ENCODE measurements around the gene FOXP1.

FOXP1 gene

DNA sequence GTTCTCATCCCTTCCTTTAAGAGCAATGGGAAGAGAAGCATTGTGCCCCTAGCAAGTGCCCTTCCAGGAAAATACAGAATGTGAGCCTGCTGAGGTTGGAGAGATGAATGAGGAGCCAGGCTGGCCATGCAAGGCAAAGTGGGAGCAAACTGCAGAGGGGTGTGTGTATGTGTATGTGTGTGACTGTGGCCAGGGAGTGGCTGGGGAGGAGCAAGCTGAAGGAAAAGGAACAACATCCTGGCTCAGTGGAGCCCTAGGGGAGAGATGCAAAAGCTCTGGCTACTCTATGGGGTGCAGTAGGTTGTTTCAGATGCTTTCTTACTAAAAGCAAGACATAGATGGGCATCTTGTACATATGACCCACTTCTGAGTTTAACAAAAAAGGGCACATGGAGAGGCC lies 20.6 kb downstream of the FOXP1 start:
- Mint-ChIP-seq H3K9me3 (ENCODE audit: low read depth) (no peaks in the 10 kb centered on the region), H3K27me3 (no peaks in the 10 kb centered on the region), H3K4me1 (ENCODE audit: low read depth) (peaks cover 4% of the 10 kb centered on the region), H3K36me3 (peaks cover 22% of the 10 kb centered on the region), H3K4me3 (no peak overlapping the region), H3K27ac (no peak overlapping the region)

DNA sequence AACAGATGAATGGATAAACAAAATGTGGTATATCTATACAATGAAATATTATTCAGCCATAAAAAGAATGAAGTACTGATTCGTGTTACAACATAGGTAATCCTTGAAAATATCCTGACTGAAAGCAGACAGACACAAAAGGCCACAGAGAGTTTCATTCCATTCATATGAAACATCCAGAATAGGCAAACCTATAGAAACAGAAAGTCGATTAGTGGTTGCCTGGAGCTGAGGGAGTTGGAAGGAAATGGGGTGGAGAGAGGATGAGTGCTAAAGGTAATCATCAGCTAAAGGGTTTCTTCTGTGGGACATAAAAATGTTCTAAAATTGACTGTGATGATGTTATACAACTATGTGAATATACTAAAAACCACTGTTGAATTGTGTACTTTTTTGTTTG lies 22.9 kb downstream of the FOXP1 start:
- Mint-ChIP-seq H3K9me3 (ENCODE audit: low read depth) (no peaks in the 10 kb centered on the region), H3K27me3 (no peaks in the 10 kb centered on the region), H3K4me1 (ENCODE audit: low read depth) (peaks cover 4% of the 10 kb centered on the region), H3K36me3 (peaks cover 21% of the 10 kb centered on the region), H3K27ac (no peak overlapping the region), H3K4me3 (no peak overlapping the region)

DNA sequence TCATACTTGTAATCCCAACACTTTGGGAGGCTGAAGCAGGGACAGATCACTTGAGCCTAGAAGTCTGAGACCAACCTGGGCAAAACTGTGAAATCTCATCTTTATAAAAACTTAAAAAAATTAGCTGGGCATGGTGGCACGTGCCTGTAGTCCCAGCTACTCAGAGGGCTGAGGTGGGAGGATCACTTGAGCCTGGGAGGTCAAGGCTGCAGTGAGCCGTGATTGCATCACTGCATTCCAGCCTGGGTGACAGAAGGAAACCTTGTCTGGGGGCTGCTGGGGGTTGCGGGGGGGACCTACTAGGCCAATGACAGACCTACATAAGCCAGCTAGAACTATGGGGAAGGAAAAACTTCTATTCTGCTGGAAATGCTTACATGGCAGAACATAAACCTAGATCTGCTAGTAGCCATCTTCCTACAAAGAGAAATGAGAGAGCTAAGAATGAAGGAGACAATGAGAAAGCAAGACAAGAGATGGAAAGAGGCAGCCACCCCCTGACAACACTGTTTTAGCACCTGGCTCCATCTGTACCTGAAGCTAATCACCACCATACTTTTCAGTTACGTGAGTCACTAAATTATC lies 23.9 kb downstream of the FOXP1 start:
- Mint-ChIP-seq H3K9me3 (ENCODE audit: low read depth) (no peaks in the 10 kb centered on the region), H3K36me3 (peaks cover 18% of the 10 kb centered on the region), H3K27ac (no peak overlapping the region), H3K4me3 (no peak overlapping the region), H3K4me1 (ENCODE audit: low read depth) (peaks cover 4% of the 10 kb centered on the region), H3K27me3 (no peaks in the 10 kb centered on the region)

DNA sequence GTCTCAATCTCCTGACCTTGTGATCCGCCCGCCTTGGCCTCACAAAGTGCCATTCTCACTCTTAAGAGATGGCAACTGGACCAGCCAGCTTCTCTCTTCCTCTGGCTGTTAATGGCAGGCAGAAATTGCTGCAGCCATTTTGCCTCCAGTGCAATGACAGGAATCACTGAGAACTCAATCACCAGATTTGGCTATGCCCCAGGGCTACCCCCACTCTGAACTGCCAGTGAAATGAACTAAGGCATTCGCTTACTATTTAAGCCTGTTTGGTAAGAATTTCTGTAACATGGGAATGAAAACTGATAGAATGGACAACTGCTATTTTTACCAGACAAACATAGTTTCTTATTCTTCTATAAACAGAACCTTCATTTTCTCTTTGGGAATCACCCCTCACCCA lies 24.5 kb downstream of the FOXP1 start:
- Mint-ChIP-seq H3K4me3 (no peak overlapping the region), H3K36me3 (peaks cover 16% of the 10 kb centered on the region), H3K9me3 (ENCODE audit: low read depth) (no peaks in the 10 kb centered on the region), H3K27me3 (no peaks in the 10 kb centered on the region), H3K4me1 (ENCODE audit: low read depth) (peaks cover 2% of the 10 kb centered on the region), H3K27ac (no peak overlapping the region)

DNA sequence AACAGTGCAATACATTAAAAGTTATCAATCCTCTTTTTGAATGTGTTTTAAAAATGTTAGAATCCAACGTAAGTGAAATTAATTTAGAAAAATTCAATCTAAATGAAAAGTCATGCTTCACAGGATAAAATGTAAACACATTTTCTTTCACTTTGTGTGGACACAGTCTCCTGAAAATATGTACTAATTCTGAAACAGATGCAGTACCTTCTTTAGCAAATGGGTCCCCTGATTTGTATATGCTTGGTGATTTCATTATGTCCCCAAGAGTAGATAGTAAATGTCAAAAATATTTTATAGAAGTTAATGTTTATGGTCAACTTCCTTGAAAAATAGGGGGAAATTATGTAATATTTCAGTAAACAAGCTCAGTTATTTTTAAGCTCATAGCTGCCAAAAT lies 28.9 kb downstream of the FOXP1 start:
- no peaks in the 10 kb centered on the region for H3K27me3 Mint-ChIP-seq
- H3K4me3 Mint-ChIP-seq = no peak overlapping the region
- no peaks in the 10 kb centered on the region for H3K9me3 Mint-ChIP-seq (ENCODE audit: low read depth)
- H3K27ac Mint-ChIP-seq = no peak overlapping the region
- H3K4me1 Mint-ChIP-seq (ENCODE audit: low read depth) = peaks cover 2% of the 10 kb centered on the region
- H3K36me3 Mint-ChIP-seq = peaks cover 5% of the 10 kb centered on the region

DNA sequence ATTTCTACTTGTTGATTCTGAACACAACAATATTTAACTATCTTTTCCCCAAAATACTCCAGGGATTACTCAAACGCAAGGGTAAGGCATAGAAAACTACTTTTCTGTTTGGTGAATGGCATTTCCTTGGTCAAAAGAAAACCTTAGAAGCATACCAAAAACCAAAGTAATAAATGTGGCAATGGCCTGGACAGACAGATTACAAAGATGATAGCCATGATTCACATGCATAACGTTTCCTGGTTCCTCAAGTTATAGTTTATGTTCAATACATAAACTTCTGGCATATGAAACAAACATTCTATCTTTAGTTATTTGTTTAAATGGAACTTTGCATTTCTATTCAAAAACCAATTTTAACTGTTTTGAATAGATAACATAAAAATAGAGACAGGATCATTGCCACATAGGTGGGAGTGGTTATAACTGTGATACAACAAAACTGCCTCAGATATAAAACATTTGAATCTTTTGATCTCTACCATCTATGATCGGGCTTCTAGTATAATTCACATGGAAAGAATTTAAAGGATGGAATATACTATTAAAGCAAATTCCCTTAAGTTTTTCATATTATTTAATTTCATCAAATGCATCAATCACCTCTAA lies 32.1 kb downstream of the FOXP1 start:
- Mint-ChIP-seq H3K4me3 (no peak overlapping the region), H3K27me3 (no peaks in the 10 kb centered on the region), H3K27ac (no peak overlapping the region), H3K9me3 (ENCODE audit: low read depth) (no peaks in the 10 kb centered on the region), H3K4me1 (ENCODE audit: low read depth) (no peaks in the 10 kb centered on the region), H3K36me3 (no peaks in the 10 kb centered on the region)

DNA sequence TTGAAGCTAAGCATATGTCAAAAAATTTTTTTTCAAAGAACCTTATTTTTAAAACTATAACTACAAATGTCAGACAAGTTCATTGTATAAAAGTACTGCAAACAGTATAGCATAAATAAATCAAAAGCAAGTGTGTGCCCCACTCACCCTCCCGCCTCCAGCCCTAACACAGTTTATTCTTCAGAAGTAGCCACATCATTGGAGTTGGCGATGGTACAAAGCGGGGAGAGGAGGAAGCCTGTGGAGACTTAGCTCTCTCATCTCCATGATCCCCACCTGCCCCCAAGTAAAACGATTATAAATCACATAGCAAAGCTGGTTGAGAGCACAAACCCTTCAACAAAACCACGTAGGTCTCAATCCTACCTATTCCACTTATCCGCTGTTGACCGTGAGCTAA lies 33.6 kb downstream of the FOXP1 start:
- no peak overlapping the region for H3K27ac Mint-ChIP-seq
- H3K4me1 Mint-ChIP-seq (ENCODE audit: low read depth) = no peaks in the 10 kb centered on the region
- no peaks in the 10 kb centered on the region for H3K36me3 Mint-ChIP-seq
- H3K4me3 Mint-ChIP-seq = no peak overlapping the region
- H3K27me3 Mint-ChIP-seq = no peaks in the 10 kb centered on the region
- H3K9me3 Mint-ChIP-seq (ENCODE audit: low read depth) = no peaks in the 10 kb centered on the region

DNA sequence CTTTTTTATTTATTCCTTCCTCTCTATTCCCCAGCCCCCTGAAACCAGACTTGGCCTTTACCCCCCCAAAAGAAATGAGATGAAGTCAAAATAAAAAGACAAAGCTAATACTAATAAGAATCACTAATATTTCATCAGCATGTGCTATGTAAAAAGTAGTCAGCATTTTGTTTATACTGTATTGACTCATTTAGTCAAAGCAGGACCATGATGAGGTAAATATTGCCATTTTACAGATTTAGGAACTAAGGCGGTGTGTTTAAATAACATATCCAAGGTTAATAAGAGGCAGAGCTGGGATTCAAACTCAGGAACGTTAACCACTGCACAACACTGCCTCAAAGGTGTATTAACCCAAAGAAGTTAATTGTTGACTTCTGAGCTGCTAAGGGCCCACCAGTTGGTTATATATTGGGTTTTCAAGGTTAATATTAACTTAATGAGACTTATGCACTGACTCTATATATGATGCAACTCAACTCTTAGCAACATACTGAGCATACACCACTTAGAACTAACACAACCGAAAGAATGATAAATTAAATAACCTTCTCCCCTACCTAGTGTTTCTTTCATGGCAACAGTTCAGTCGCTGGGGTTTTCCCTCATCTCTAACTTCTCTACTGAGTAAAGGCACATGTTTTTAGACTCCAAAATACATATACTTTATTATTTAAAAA lies 34.7 kb downstream of the FOXP1 start:
- H3K4me1 Mint-ChIP-seq (ENCODE audit: low read depth) = no peaks in the 10 kb centered on the region
- H3K4me3 Mint-ChIP-seq = no peak overlapping the region
- peaks cover 5% of the 10 kb centered on the region for H3K36me3 Mint-ChIP-seq
- H3K27me3 Mint-ChIP-seq = no peaks in the 10 kb centered on the region
- no peak overlapping the region for H3K27ac Mint-ChIP-seq
- no peaks in the 10 kb centered on the region for H3K9me3 Mint-ChIP-seq (ENCODE audit: low read depth)

DNA sequence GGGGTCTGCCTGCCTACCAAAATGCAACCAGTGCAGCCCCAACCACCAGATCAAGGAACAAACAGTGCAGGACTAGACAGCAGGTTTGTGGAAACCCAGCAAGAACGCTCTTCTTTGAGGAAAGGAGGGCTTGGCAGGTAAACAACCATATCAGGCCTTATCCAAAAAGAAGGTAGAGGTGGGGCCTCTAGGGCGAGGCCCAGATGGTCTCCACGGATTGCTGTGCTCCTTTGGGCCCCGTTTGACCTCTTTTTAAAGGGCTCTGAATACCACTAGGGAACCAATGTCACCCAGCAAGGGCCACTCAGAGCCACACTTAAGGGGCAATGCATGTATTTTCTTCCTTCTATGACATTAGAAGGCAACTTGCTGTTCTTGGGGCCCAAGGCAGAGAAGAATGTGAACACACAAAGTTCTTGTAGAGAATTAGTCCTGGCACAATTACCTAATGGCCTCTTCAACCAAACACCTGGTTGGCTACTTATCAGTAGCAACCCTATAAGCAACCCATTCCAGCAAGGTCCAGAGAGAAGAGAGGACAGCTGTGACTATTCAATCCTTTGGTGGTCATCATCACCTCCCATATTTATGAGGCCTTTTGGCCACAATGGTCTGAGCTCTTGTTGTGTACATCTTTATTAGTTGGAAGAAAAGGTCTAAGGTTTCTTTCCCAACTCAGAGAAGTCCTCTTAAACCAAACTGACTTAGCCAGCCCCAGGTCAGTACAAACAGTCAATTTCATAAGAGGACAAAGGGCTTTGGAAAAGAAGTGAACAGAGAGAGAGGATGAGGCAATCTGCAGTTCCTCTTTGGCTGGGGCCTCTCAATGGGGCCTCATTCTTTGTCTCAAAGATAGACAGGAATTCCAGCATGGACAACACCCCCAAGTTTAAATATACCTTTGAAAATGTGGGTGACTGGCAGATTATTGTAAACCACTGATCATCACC lies 36.0 kb downstream of the FOXP1 start:
- no peak overlapping the region for H3K4me3 Mint-ChIP-seq
- H3K9me3 Mint-ChIP-seq (ENCODE audit: low read depth) = no peaks in the 10 kb centered on the region
- no peak overlapping the region for H3K27ac Mint-ChIP-seq
- no peaks in the 10 kb centered on the region for H3K27me3 Mint-ChIP-seq
- H3K4me1 Mint-ChIP-seq (ENCODE audit: low read depth) = peaks cover 3% of the 10 kb centered on the region
- H3K36me3 Mint-ChIP-seq = peaks cover 5% of the 10 kb centered on the region

DNA sequence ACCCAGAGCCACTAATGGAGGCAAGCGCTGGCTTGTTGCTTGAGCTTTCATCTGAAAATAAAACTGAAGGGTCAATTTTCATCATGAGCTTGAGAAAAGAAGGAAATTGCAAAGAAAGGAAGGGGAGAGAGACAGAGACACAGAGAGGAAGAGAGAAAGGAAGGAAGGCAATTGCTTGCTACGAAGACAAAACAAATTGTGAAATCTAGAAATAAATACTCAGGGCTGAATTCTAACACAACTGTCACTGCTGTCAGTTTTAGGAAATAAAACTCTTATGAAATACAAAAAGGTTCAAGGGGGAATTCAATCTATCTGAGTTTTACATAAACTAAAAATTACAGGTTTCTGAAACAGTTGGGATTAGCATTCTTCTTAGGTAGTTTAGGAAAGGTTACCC lies 36.7 kb downstream of the FOXP1 start:
- Mint-ChIP-seq H3K36me3 (peaks cover 5% of the 10 kb centered on the region), H3K4me3 (no peak overlapping the region), H3K4me1 (ENCODE audit: low read depth) (peaks cover 7% of the 10 kb centered on the region), H3K9me3 (ENCODE audit: low read depth) (no peaks in the 10 kb centered on the region), H3K27ac (no peak overlapping the region), H3K27me3 (no peaks in the 10 kb centered on the region)

DNA sequence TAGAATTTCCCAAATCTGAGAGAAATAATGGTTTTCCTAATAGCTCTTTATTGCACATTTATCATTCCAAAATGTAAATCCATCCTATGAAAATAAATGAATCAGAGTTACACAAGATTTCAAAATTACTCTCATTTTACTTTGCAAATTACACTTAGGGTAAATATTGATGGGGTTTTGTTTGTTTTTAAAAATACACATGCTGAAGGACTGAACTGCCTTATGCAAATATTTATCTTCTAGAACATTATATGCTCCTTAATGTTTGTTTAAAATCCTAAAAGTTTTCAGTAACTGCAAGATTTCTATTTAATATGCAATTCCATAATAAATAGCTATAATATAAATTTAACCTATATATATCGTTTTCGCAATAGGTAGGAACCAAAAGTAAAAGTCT lies 38.2 kb downstream of the FOXP1 start:
- no peaks in the 10 kb centered on the region for H3K27me3 Mint-ChIP-seq
- no peak overlapping the region for H3K4me3 Mint-ChIP-seq
- no peaks in the 10 kb centered on the region for H3K9me3 Mint-ChIP-seq (ENCODE audit: low read depth)
- no peak overlapping the region for H3K27ac Mint-ChIP-seq
- peaks cover 7% of the 10 kb centered on the region for H3K36me3 Mint-ChIP-seq
- peaks cover 10% of the 10 kb centered on the region for H3K4me1 Mint-ChIP-seq (ENCODE audit: low read depth)

DNA sequence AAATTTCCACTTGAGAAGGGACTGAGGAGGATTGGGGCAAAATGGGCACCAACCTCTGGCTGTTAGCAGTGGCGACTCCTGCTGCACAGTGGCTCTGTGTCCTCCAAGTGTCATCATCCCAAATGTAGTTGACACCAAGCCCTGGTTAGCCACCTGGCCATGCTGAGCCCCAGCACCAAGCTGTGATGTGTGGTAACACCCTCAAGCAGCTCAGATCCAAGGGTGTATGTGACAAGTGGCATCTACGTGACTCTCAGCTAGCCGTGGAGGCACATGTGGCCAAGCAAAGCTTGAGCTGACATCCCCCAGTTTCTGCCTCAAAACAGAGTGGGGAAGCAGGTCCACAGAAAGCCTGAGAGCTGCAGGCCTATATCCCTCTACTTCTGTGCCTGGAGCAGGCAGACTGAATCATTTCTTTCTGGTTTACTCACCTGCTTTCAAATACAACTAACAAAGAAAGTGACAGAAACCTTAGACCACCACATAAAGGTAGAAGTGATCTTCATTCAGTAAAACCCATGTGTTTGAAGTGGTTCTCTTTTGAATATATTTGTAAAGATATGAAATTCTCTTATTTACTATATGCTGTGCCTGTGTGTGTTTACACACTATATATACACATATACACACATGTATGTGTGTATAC lies 40.0 kb downstream of the FOXP1 start:
- H3K4me1 Mint-ChIP-seq (ENCODE audit: low read depth) = peaks cover 10% of the 10 kb centered on the region
- H3K9me3 Mint-ChIP-seq (ENCODE audit: low read depth) = no peaks in the 10 kb centered on the region
- H3K27me3 Mint-ChIP-seq = no peaks in the 10 kb centered on the region
- peaks cover 10% of the 10 kb centered on the region for H3K36me3 Mint-ChIP-seq
- H3K4me3 Mint-ChIP-seq = no peak overlapping the region
- no peak overlapping the region for H3K27ac Mint-ChIP-seq

DNA sequence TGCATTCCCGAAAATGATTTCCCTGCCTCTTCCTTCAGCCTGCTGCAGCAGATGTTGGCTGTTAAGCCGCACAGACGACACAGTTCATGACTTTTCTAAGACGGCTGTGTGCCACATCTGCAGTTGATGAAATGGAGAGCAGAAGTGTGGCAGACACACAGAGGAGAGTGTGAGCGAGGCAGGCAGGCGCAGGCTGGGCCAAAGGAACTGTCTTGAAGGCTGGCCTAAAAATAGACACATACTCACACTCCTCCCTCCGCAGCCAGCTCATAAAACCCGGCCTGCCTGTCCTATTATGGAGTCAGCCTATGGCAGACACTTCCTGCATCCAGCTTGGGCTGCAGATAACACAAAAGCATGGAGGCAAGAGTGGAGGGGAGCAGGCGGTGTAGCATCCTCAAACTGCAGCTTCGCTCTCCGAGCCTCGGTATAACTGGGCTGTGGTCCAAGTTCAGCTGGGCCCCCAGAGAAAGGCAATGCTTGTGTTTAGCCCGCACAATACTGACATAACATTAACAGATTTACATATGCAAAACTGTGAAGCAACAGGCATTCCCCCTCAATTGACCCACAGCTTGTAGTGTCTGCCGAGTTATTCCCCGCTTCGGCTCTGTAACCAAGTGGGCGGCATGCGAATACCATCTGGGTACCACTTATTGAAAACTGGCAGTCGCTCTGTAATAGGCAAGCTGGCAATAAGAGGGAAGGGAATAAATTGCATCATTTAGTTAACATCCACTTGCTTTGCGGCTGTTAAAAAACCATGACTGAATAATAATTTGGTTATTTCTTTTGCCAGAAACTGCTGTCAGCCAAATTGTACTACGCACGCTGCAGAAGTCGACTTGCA lies 40.8 kb downstream of the FOXP1 start:
- Mint-ChIP-seq H3K9me3 (ENCODE audit: low read depth) (no peaks in the 10 kb centered on the region), H3K4me1 (ENCODE audit: low read depth) (peaks cover 10% of the 10 kb centered on the region), H3K36me3 (peaks cover 10% of the 10 kb centered on the region), H3K27ac (no peak overlapping the region), H3K27me3 (no peaks in the 10 kb centered on the region), H3K4me3 (no peak overlapping the region)

DNA sequence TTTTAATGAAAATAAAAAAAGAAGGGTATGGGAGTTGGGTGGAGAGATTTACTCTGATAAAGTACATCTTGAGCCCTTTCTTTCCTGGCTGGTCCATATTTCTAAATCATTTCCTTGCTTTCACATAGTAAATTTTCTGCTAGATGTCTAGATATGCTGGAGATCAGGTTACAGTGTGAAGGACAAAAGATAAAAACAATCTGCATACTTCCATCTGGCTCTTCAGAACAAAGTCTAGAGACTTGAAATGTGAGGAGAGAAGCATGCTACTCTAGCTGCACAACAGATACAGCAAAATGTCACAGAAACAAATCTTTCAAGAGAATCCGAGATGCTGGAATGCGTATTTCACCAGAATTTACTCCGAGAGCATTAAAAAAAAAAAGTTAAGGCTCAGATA lies 42.2 kb downstream of the FOXP1 start:
- Mint-ChIP-seq H3K27me3 (no peaks in the 10 kb centered on the region), H3K4me1 (ENCODE audit: low read depth) (peaks cover 13% of the 10 kb centered on the region), H3K4me3 (no peak overlapping the region), H3K36me3 (peaks cover 10% of the 10 kb centered on the region), H3K27ac (no peak overlapping the region), H3K9me3 (ENCODE audit: low read depth) (no peaks in the 10 kb centered on the region)
